ENCODE results near the gene TRDN. TPM values are rescaled to one million over a fixed set of nuclear protein-coding genes. Genes with fewer than 3 reads are reported as not detected.

The TRDN gene
- total RNA-seq, 1 donor from 2014 or later = 0.23 TPM

- no peak for DNase-seq (ENCODE audit: low spot score)
Measured at GRCh38 chr6:123171341-123172115, 465.2 kb downstream of the TRDN start.

- no peak for DNase-seq (ENCODE audit: low spot score)
Measured at GRCh38 chr6:123169774-123170095, 467.0 kb downstream of the TRDN start.

- no peak for DNase-seq (ENCODE audit: low spot score)
Measured at GRCh38 chr6:123168892-123169773, 467.6 kb downstream of the TRDN start.

- DNase-seq (ENCODE audit: low spot score) = no peak
Measured at GRCh38 chr6:123168466-123168865, 468.3 kb downstream of the TRDN start.

Other genes starting within 250 kb of the TRDN start
- 0.29 TPM for gene NKAIN2, start 166.9 kb upstream of the TRDN start, total RNA-seq

Data from mucosa of gallbladder (tissue), 1 donor.